Suprapubic skin (tissue), 4 donors: ENCODE results near the gene PLOD1. TPM values are rescaled to one million over a fixed set of nuclear protein-coding genes. Genes with fewer than 3 reads are reported as not detected.
"Not testable (repeated sequence)": the region's sequence is repeated elsewhere in the genome, so short reads cannot be mapped to it uniquely, and the experiment has no call there.

Source experiments
- DNase-seq, 2 donors: peaks; one replicate each; pipeline ENCODE4 v3.0.0-alpha.2; 2019; ENCODE audit warnings: low spot score in 2 of 2
- H3K27ac ChIP-seq: fragments of 200-600 bp; sonication (generic); one replicate; pipeline ENCODE4 v1.5.1; 2019
- H3K27me3 ChIP-seq: fragments of 200-600 bp; sonication (generic); one replicate; pipeline ENCODE4 v1.5.1; 2019
- H3K36me3 ChIP-seq: fragments of 200-600 bp; sonication (generic); one replicate; pipeline ENCODE4 v1.5.1; 2019
- H3K4me1 ChIP-seq: fragments of 200-600 bp; sonication (generic); one replicate; pipeline ENCODE4 v1.5.1; 2019
- H3K4me3 ChIP-seq: fragments of 200-600 bp; sonication (generic); one replicate; pipeline ENCODE4 v1.5.1; 2019; ENCODE audit warnings: mild to moderate bottlenecking
- H3K9me3 ChIP-seq: fragments of 200-600 bp; sonication (generic); one replicate; pipeline ENCODE4 v1.5.1; 2019
- EP300 ChIP-seq: sonication (generic); formaldehyde crosslinking; IDR thresholded peaks from one replicate; pipeline ENCODE4 v1.6.1; 2017; ENCODE audit warnings: antibody characterized with exemption
- POLR2A ChIP-seq, 2 donors: fragments of 450-650 bp; IDR thresholded peaks; one replicate each; pipeline ENCODE4 v1.6.1; 2017; ENCODE audit warnings: antibody characterized with exemption in 2 of 2, mild to moderate bottlenecking in 2 of 2, moderate library complexity in 2 of 2
- POLR2AphosphoS5 ChIP-seq, 3 donors: sonication (generic); formaldehyde crosslinking; IDR thresholded peaks; one replicate each; pipeline ENCODE4 v1.6.1; 2017; ENCODE audit warnings: antibody characterized with exemption in 3 of 3
- WGBS: methylation state at CpG from one replicate; pipeline ENCODE4 v1.1.5; 2018; 5-methylcytosine and 5-hydroxymethylcytosine counted together
- total RNA-seq, 4 donors: library from RNA; depleted of rRNA; stranded (reverse); fragments of >200 nt; gene quantifications; one replicate each; pipeline ENCODE4 v1.1.0, GENCODE V29; 2016
- TF ChIP-seq, protein P1 (sequence below), 2 donors: fragments of 200-600 bp in 1 of 2; fragments of 450-650 bp in 1 of 2; sonication (generic) in 1 of 2; IDR thresholded peaks; one replicate each; pipeline ENCODE4 v1.5.1; 2016 to 2019; ENCODE audit warnings: antibody characterized with exemption in 2 of 2, mild to moderate bottlenecking in 1 of 2, moderate library complexity in 1 of 2

The PLOD1 gene
- total RNA-seq, 4 donors from 2014 or later = 26.7 to 47.6 (median 37.7) TPM

DNA sequence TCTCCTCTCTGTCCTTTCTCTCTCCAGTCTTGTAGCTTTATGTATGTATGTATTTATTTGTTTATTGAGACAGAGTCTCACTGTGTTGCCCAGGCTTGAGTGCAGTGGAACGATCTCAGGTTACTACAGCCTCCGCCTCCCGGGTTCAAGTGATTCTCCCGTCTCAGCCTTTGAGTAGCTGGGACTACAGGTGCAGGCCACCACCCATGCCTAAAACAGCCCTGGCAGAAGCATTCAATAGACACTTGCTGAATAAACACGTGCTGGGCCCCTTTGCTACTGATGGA lies 10.7 kb upstream of the PLOD1 start:
- Histone ChIP-seq H3K4me3 (peak overlapping the region; percentile 77), H3K4me1 (peaks cover 87% of the 10 kb centered on the region), H3K27ac (no peak overlapping the region), H3K36me3 (peaks cover 40% of the 10 kb centered on the region), H3K27me3 (no peaks in the 10 kb centered on the region), H3K9me3 (no peaks in the 10 kb centered on the region)
- TF ChIP-seq EP300 (no peak), POLR2A (IDR thresholded peaks at IDR 0.05) (no peak), POLR2AphosphoS5 (IDR thresholded peaks at IDR 0.05) (no peak)
- TF ChIP-seq, protein P1, sequence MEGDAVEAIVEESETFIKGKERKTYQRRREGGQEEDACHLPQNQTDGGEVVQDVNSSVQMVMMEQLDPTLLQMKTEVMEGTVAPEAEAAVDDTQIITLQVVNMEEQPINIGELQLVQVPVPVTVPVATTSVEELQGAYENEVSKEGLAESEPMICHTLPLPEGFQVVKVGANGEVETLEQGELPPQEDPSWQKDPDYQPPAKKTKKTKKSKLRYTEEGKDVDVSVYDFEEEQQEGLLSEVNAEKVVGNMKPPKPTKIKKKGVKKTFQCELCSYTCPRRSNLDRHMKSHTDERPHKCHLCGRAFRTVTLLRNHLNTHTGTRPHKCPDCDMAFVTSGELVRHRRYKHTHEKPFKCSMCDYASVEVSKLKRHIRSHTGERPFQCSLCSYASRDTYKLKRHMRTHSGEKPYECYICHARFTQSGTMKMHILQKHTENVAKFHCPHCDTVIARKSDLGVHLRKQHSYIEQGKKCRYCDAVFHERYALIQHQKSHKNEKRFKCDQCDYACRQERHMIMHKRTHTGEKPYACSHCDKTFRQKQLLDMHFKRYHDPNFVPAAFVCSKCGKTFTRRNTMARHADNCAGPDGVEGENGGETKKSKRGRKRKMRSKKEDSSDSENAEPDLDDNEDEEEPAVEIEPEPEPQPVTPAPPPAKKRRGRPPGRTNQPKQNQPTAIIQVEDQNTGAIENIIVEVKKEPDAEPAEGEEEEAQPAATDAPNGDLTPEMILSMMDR (IDR thresholded peaks at IDR 0.05) = no peak
- 39% methylated on average over 5 of the region's 5 CpGs for WGBS
- no peak for DNase-seq

DNA sequence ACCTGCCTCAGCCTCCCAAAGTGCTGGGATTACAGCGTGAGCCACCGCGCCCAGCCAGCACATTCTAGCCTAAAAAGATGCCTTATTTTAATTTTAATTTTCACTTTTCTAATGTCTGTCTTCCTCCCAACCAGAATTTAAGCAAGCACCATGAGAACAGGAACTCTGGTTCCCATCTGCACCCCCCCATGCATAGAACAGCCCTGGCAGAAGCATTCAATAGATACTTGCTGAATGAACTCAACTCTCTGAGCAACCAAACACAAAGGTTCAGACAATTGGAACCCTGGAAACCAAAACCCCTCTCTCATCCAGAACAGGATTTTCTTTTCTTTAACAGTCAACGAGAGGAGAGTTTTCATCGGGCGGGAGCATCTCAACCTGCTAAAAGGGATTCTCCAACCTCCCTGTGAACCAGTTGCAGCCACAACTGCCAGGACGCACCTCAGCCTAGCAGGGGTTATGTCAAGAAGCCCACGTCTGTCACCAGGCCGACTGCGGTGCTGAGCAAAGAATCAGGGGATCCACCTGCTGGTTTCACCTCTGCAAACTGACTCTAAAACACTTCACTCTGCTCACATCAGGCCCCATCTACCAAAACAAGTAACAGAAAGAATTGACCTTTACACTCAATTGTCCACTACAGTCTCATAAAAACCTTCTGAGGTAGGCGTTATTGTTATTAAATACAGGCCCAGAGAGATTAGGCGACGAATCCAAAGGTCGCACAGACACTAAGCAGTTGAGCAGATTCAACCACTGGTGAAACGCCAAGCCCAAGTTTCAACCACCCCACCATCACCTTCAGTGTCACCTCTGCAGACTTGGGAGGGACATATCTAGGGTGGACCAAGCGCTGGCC lies 10.0 kb upstream of the PLOD1 start:
- H3K27ac ChIP-seq = no peak overlapping the region

DNA sequence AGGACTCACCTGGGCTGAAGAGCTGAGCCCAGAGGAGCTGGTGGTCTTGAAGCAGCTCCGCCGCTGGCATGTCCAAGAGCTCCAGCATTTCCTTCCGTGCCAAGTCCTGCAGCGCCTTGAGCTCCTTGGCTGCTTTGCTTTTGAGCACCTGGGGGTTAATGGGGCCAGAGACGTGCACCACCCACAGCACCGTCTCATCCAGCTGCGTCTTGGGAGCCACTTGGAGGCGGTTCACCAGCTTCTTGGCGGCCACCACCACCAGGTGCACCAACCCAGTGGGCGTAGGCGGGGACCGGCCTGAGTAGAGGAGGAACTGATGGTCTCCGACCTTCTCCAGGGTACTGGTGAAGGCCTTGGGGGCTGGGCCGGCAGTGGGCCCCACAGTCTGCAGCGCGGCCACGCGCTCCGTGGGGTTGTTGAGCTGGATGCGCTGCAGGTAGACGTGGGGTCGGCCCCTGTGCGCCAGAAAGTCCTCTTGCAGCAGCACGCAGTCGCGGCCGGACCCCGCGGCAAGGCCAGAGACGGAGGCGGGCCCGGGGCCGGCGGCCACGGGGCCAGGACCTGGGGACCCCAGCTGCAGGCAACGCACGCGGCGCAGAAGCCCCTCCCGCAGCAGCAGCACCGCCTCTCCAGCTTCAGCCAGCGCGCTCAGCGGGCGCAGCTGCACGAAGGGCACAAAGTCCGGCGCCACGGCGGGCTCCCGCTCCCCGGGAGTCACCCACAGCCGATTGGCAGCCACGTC lies 9.2 kb upstream of the PLOD1 start:
- DNase-seq, H3K27me3 ChIP-seq, H3K9me3 ChIP-seq: not testable (repeated sequence)
- Histone ChIP-seq H3K4me1 (peaks cover 84% of the 10 kb centered on the region), H3K4me3 (peak overlapping the region; percentile 77), H3K27ac (peak overlapping the region; percentile 73), H3K36me3 (peaks cover 26% of the 10 kb centered on the region)
- WGBS = no CpG with 5 or more reads among the region's 54 CpGs

More for the DNA sequence above, 10.0 kb upstream of the PLOD1 start:
- peaks cover 34% of the 10 kb centered on the region for H3K36me3 ChIP-seq
- no peak for TF ChIP-seq POLR2AphosphoS5 (IDR thresholded peaks at IDR 0.05)
- TF ChIP-seq, protein P1 (IDR thresholded peaks at IDR 0.05) = no peak
- TF ChIP-seq POLR2A (IDR thresholded peaks at IDR 0.05) = no peak
- peaks cover 84% of the 10 kb centered on the region for H3K4me1 ChIP-seq
- peak overlapping the region; percentile 77 for H3K4me3 ChIP-seq
- no peaks in the 10 kb centered on the region for H3K27me3 ChIP-seq
- H3K9me3 ChIP-seq = no peaks in the 10 kb centered on the region
- WGBS = 50% methylated on average over 16 of the region's 16 CpGs
- DNase-seq = no peak

DNA sequence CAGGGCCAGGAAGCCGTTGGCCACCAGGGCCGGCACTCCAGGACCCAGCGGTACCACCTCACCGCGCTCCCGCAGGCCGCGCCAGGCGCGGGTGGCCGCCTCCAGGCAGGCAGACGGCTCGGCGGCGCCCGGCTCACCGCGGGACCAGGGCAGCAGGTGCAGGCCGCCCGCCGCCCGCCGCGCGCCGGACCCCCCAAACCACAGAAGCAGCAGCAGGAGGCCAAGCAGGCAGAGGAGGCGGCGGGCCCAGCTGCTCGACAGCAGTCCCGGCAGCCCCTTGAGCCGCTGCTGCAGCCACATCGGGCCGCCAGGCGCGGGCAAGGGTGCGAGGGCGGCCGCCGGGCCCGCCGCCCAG lies 8.6 kb upstream of the PLOD1 start:
- peak overlapping the region; percentile 77 for H3K4me3 ChIP-seq
- DNase-seq = no peak
- WGBS = 0% methylated on average over 7 of the region's 41 CpGs

DNA sequence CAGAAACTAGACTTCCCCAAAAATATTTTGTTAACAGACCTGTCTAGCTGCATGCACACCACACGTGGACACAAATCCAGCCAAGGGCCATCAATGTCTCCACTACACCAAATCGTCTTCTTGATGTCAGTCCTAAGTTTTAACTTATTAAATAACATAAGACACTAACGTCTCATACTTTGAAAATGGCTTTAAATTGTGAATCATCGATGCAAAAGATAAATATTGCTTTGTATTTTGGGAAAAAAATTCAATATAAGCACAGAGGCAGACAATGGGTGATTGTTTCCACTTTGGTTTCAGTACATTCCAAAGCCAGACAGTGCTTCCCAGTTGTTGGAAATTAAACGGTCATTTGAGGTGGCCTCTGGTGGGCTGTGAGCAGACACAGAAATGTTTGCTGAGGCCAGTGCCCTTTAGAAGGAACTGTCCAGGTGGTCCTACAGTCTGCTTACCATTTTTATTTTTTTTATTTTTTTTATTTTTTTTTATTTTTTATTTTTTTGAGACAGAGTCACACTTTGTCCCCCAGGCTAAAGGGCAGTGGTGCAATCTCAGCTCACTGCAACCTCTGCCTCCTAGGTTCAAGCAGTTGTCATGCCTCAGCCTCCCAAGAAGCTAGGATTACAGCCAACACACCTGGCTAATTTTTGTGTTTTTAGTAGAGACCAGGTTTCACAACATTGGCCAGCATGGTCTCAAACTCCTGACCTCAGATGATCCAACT lies 6.5 kb upstream of the PLOD1 start:
- WGBS = 43% methylated on average over 5 of the region's 5 CpGs
- Histone ChIP-seq H3K4me1 (peaks cover 71% of the 10 kb centered on the region), H3K9me3 (no peaks in the 10 kb centered on the region), H3K4me3 (no peak overlapping the region), H3K27me3 (no peaks in the 10 kb centered on the region), H3K27ac (no peak overlapping the region), H3K36me3 (peaks cover 3% of the 10 kb centered on the region)
- no peak for DNase-seq
- TF ChIP-seq, protein P1 (IDR thresholded peaks at IDR 0.05) = no peak
- no peak for TF ChIP-seq EP300
- TF ChIP-seq POLR2A (IDR thresholded peaks at IDR 0.05) = no peak
- TF ChIP-seq POLR2AphosphoS5 (IDR thresholded peaks at IDR 0.05) = no peak

More for the DNA sequence above, 8.6 kb upstream of the PLOD1 start:
- Histone ChIP-seq H3K27me3 (no peaks in the 10 kb centered on the region), H3K9me3 (no peaks in the 10 kb centered on the region), H3K4me1 (peaks cover 83% of the 10 kb centered on the region), H3K27ac (peak overlapping the region; percentile 73), H3K36me3 (peaks cover 23% of the 10 kb centered on the region)
- TF ChIP-seq EP300 = no peak
- no peak for TF ChIP-seq POLR2A (IDR thresholded peaks at IDR 0.05)

DNA sequence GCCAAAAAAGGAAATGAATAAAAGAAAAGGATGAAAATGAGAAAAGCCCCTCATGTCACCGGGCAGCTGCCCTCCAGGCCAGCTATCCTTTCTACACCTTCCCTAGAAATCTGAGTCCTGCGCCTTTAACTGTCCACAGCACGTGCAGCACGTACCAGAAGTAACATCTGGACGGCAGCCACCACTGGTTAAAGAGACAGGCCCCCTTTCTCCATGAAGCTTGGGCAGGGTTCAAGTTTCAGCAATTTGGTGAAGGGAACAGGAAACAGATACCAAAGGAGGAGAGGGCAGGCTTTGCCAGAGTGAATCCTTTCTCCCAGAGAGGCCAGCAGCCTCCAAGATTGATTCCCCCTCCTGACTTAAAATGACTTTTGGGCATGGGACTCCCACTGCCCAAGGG lies 4.7 kb upstream of the PLOD1 start:
- H3K27ac ChIP-seq = no peak overlapping the region
- TF ChIP-seq POLR2A (IDR thresholded peaks at IDR 0.05) (no peak), POLR2AphosphoS5 (IDR thresholded peaks at IDR 0.05) (no peak), EP300 (no peak)
- TF ChIP-seq, protein P1 (IDR thresholded peaks at IDR 0.05) = no peak
- H3K9me3 ChIP-seq = no peaks in the 10 kb centered on the region
- peak in 1 of 2 donors; percentile 77 for DNase-seq
- H3K36me3 ChIP-seq = no peaks in the 10 kb centered on the region
- peaks cover 58% of the 10 kb centered on the region for H3K4me1 ChIP-seq
- no peak overlapping the region for H3K4me3 ChIP-seq
- no peaks in the 10 kb centered on the region for H3K27me3 ChIP-seq
- WGBS = 0% methylated on average over 5 of the region's 5 CpGs
